Common myeloid progenitor, CD34-positive (primary cell): ENCODE data around the gene NPAS1. TPM values are rescaled to one million over a fixed set of nuclear protein-coding genes. Genes with fewer than 3 reads are reported as not detected.
A peak's percentile ranks its signal among the peaks of the same experiment; 100 is the strongest.

Source experiments
- CTCF ChIA-PET: fragments of 350-600 bp; sonication (Branson Sonifier 250); formaldehyde crosslinking; loops from one replicate; lab custom pipeline; 2021; ENCODE audit warnings: antibody characterized with exemption; lab: Charles Lee
- POLR2A ChIA-PET: fragments of 350-600 bp; sonication (Branson Sonifier 250); formaldehyde crosslinking; loops from one replicate; lab custom pipeline; 2021; ENCODE audit warnings: antibody characterized with exemption; lab: Charles Lee
- DNase-seq, 3 donors: peaks; one replicate each; pipeline versions ENCODE4 v3.0.0 to v3.0.0-alpha.2; 2013
- H3K27ac ChIP-seq, 2 experiments: 1 replicate in 1 of 2; 2 replicates in 1 of 2; pipeline ENCODE4 v1.7.0; 2013; ENCODE audit warnings: inconsistent platforms in 2 of 2, low read length in 2 of 2, mild to moderate bottlenecking in 2 of 2, low read depth in 1 of 2, moderate library complexity in 1 of 2; ENCODE audit not compliant: severe bottlenecking in 2 of 2, insufficient read depth in 1 of 2, poor library complexity in 1 of 2
- H3K27me3 ChIP-seq, 5 experiments: replicated peaks in 2 of 5; 1 replicate in 3 of 5; 2 replicates in 2 of 5; pipeline versions ENCODE4 v1.6.1 to v1.7.0; 2013; ENCODE audit warnings: low read length in 4 of 5, mild to moderate bottlenecking in 2 of 5, moderate library complexity in 2 of 5, inconsistent platforms in 1 of 5; ENCODE audit not compliant: insufficient read depth in 5 of 5, control insufficient read depth in 4 of 5
- H3K36me3 ChIP-seq, 4 experiments: 1 replicate in 2 of 4; 2 replicates in 2 of 4; pipeline versions ENCODE4 v1.6.1 to v1.7.0; 2013; ENCODE audit warnings: low read length in 3 of 4, control low read depth in 1 of 4, mild to moderate bottlenecking in 1 of 4; ENCODE audit not compliant: control insufficient read depth in 4 of 4, insufficient read depth in 4 of 4
- H3K4me1 ChIP-seq, 4 experiments: 1 replicate in 3 of 4; 2 replicates in 1 of 4; pipeline versions ENCODE4 v1.6.1 to v1.7.1; 2013; ENCODE audit warnings: low read length in 3 of 4, mild to moderate bottlenecking in 3 of 4, control low read depth in 1 of 4, inconsistent platforms in 1 of 4, moderate library complexity in 1 of 4; ENCODE audit not compliant: control insufficient read depth in 4 of 4, insufficient read depth in 4 of 4; ENCODE audit errors: control extremely low read depth in 1 of 4
- H3K4me3 ChIP-seq, 7 experiments: 1 replicate in 4 of 7; 2 replicates in 3 of 7; pipeline versions ENCODE4 v1.5.1 to v1.7.0; 2013; ENCODE audit warnings: mild to moderate bottlenecking in 7 of 7, low read length in 6 of 7, moderate library complexity in 6 of 7, inconsistent platforms in 2 of 7, low read depth in 2 of 7, control low read depth in 1 of 7; ENCODE audit not compliant: insufficient read depth in 4 of 7, control insufficient read depth in 1 of 7; ENCODE audit errors: extremely low read depth in 1 of 7
- H3K9me3 ChIP-seq, 5 experiments: 1 replicate in 4 of 5; 2 replicates in 1 of 5; pipeline versions ENCODE4 v1.6.1 to v1.7.1; 2013; ENCODE audit warnings: low read length in 4 of 5, mild to moderate bottlenecking in 2 of 5, inconsistent platforms in 1 of 5, low read depth in 1 of 5, moderate library complexity in 1 of 5; ENCODE audit not compliant: control insufficient read depth in 4 of 5, insufficient read depth in 2 of 5; ENCODE audit errors: control extremely low read depth in 1 of 5
- WGBS: methylation state at CpG from one replicate; pipeline ENCODE4 v1.1.5; 2013; ENCODE audit not compliant: insufficient coverage; 5-methylcytosine and 5-hydroxymethylcytosine counted together
- polyA plus RNA-seq: library from polyadenylated mRNA; unstranded; fragments of 120-200 nt; gene quantifications from one replicate; pipeline ENCODE4 v1.2.1, GENCODE V29; 2013

Gene NPAS1, protein sequence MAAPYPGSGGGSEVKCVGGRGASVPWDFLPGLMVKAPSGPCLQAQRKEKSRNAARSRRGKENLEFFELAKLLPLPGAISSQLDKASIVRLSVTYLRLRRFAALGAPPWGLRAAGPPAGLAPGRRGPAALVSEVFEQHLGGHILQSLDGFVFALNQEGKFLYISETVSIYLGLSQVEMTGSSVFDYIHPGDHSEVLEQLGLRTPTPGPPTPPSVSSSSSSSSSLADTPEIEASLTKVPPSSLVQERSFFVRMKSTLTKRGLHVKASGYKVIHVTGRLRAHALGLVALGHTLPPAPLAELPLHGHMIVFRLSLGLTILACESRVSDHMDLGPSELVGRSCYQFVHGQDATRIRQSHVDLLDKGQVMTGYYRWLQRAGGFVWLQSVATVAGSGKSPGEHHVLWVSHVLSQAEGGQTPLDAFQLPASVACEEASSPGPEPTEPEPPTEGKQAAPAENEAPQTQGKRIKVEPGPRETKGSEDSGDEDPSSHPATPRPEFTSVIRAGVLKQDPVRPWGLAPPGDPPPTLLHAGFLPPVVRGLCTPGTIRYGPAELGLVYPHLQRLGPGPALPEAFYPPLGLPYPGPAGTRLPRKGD
- polyA plus RNA-seq, result 1.2 TPM

- Histone ChIP-seq H3K36me3 (no peaks in the 10 kb centered on the region), H3K4me1 (peaks cover 0 to 22% (median 16%) of the 10 kb centered on the region in 4 experiments), H3K9me3 (no peaks in the 10 kb centered on the region), H3K27ac (no peak within 1 kb of the TSS), H3K4me3 (peak within 1 kb of the TSS in 5 of 7 experiments; percentile 26 to 42 (median 38)), H3K27me3 (peaks cover 5 to 66% (median 32%) of the 10 kb centered on the region in 5 experiments)
- ChIA-PET POLR2A (no interaction called here), CTCF (interaction anchor here (0.6 kb wide), 1 partner anchor 15 kb away, joined by 3 read pairs; no protein-coding TSS in a partner anchor)
- WGBS, result under 1% methylated on average over 43 of the region's 58 CpGs
- DNase-seq, result peak in 2 of 3 donors; percentile 26 to 41
These were observed at the start of gene NPAS1 for GRCh38 chr19:47019431-47020041. Gene NPAS1 (plus strand): TSS chr19:47019837. CDS start chr19:47021048, 1,211 bp downstream.

DNA sequence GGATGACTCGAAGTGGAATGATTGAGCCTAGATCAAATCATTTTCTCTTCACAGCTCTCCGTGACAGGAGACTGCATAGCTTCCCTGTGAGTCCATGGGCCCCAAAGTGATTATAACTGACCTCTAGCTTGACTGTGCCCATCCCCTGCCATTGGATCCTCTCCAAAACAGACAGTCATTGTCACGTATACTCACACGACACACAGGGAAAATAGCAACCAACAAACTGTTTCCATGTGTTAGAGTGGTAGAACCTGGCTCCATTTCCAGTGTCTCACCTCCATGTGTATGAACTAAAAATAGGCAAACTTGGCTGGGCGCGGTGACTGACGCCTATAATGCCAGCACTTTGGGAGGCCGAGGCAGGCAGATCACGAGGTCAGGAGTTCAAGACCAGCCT lies 48.8 kb upstream of the NPAS1 start:
- no peak overlapping the region for H3K27ac ChIP-seq
- H3K4me3 ChIP-seq, result no peak overlapping the region
- no peak for DNase-seq
- ChIA-PET CTCF (no interaction called here), POLR2A (no interaction called here)
- H3K36me3 ChIP-seq, result peaks cover 0 to 24% (median 9%) of the 10 kb centered on the region in 4 experiments
- H3K9me3 ChIP-seq, result no peaks in the 10 kb centered on the region
- H3K27me3 ChIP-seq, result no peaks in the 10 kb centered on the region
- peaks cover 0 to 15% (median 12%) of the 10 kb centered on the region in 4 experiments for H3K4me1 ChIP-seq
- 97% methylated on average over 3 of the region's 9 CpGs for WGBS

- H3K27me3 ChIP-seq, result no peaks in the 10 kb centered on the region
- ChIA-PET CTCF (interaction anchor here (0.5 to 1.8 kb wide), 3 partner anchors 20 to 111 kb away, joined by 3 to 5 read pairs (median 4); no protein-coding TSS in a partner anchor), POLR2A (no interaction called here)
These were observed 47.3 kb upstream of the NPAS1 start for GRCh38 chr19:46972311-46972710.

GRCh38 chr19:46974181-46974580 lies 45.5 kb upstream of the NPAS1 start:
- Histone ChIP-seq H3K9me3 (no peaks in the 10 kb centered on the region), H3K36me3 (peaks cover 5 to 18% (median 10%) of the 10 kb centered on the region in 4 experiments), H3K27ac (no peak overlapping the region), H3K4me1 (peaks cover 0 to 5% (median 0%) of the 10 kb centered on the region in 4 experiments), H3K27me3 (no peaks in the 10 kb centered on the region), H3K4me3 (no peak overlapping the region)
- ChIA-PET POLR2A (no interaction called here), CTCF (interaction anchor here (1.0 kb wide), 1 partner anchor 17 kb away, joined by 3 read pairs; no protein-coding TSS in a partner anchor)
- WGBS, result 96% methylated on average over 3 of the region's 4 CpGs
- no peak for DNase-seq

More at GRCh38 chr19:46972311-46972710, 47.3 kb upstream of the NPAS1 start:
- 98% methylated on average over 7 of the region's 7 CpGs for WGBS
- peaks cover 5 to 20% (median 11%) of the 10 kb centered on the region in 4 experiments for H3K36me3 ChIP-seq
- H3K27ac ChIP-seq, result no peak overlapping the region
- peaks cover 0 to 10% (median 8%) of the 10 kb centered on the region in 4 experiments for H3K4me1 ChIP-seq
- H3K4me3 ChIP-seq, result no peak overlapping the region
- no peaks in the 10 kb centered on the region for H3K9me3 ChIP-seq
- no peak for DNase-seq

DNA sequence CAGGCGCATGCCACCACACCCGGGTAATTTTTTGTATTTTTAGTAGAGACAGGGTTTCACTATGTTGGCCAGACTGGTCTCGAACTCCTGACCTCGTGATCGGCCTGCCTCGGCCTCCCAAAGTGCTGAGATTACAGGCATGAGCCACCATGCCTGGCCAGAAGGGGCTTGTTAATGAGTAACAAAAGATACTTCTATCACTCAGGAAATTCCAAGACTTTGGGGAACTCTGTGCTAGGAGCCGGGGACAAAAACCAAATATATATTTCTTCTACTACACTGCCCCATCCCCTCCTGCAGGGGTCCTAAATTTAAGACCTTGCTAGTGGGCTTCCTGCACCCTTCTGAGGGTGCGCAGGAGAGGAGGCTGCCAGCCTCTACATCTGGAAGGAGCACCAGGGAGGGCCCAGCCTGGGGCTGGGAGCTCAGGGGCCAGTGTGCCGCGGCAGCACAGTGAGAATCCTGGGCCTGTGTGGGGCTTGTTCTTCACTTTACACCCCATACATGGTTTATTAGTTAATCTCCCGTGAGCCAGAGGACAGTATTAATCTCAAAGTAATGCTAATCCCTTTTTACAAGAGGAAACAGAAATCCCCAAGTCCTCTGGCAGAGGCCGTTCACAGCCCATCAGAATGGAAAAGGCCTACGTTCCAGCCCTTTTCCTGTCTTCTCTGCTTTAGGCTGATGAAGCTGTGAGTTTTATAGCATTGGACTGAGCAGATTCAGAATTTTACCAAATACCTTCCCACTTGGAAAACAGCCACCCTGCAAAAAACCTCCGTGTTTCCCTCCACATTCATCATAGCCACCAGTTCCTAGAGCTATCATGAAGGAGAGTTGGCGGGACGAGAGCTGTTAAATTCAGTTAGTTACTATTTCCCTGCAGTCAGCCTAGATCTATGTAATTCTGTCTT lies 44.4 kb upstream of the NPAS1 start:
- H3K4me1 ChIP-seq, result peaks cover 0 to 6% (median 0%) of the 10 kb centered on the region in 4 experiments

More for the DNA sequence above, 44.4 kb upstream of the NPAS1 start:
- H3K27ac ChIP-seq, result no peak overlapping the region
- no peak overlapping the region for H3K4me3 ChIP-seq
- no peak for DNase-seq
- POLR2A ChIA-PET, result no interaction called here
- CTCF ChIA-PET, result interaction anchor here (0.7 to 1.5 kb wide), 4 partner anchors 16 to 67 kb away, joined by 3 to 4 read pairs (median 3); no protein-coding TSS in a partner anchor
- WGBS, result 92% methylated on average over 12 of the region's 16 CpGs
- peaks cover 3 to 9% (median 6%) of the 10 kb centered on the region in 4 experiments for H3K36me3 ChIP-seq
- H3K27me3 ChIP-seq, result no peaks in the 10 kb centered on the region
- H3K9me3 ChIP-seq, result no peaks in the 10 kb centered on the region
